Ectodermal cell (in vitro differentiated cells): Measurements from ENCODE around the gene COL25A1.

Source experiments
- H3K27ac ChIP-seq: 2 replicates; pipeline ENCODE4 v1.7.0; 2013; ENCODE audit warnings: mild to moderate bottlenecking, low read depth, low read length; ENCODE audit not compliant: insufficient read depth, poor library complexity, severe bottlenecking
- H3K27me3 ChIP-seq: 2 replicates; pipeline ENCODE4 v1.7.0; 2013; ENCODE audit warnings: mild to moderate bottlenecking, low read length; ENCODE audit not compliant: insufficient read depth, control insufficient read depth, poor library complexity, severe bottlenecking
- H3K36me3 ChIP-seq: one replicate; pipeline ENCODE4 v1.7.0; 2013; ENCODE audit warnings: low read length; ENCODE audit not compliant: control insufficient read depth, insufficient read depth
- H3K4me1 ChIP-seq: one replicate; pipeline ENCODE4 v1.7.0; 2013; ENCODE audit warnings: low read length; ENCODE audit not compliant: control insufficient read depth, insufficient read depth
- H3K4me3 ChIP-seq: 2 replicates; pipeline ENCODE4 v1.7.0; 2013; ENCODE audit warnings: low read depth, low read length, control low read depth; ENCODE audit not compliant: insufficient read depth
- H3K9me3 ChIP-seq: 2 replicates; pipeline ENCODE4 v1.7.0; 2013; ENCODE audit warnings: mild to moderate bottlenecking, low read length, moderate library complexity; ENCODE audit not compliant: control insufficient read depth
- WGBS, 2 experiments: methylation state at CpG; one replicate each; pipeline ENCODE4 v1.1.7; 2013; ENCODE audit warnings: missing lambda C conversion rate in 2 of 2; 5-methylcytosine and 5-hydroxymethylcytosine counted together

COL25A1 gene

GRCh38 chr4:108954880-108955279 is 347.6 kb downstream of the COL25A1 start:
- Histone ChIP-seq H3K4me1 (no peaks in the 10 kb centered on the region), H3K4me3 (no peak overlapping the region), H3K27me3 (no peaks in the 10 kb centered on the region), H3K36me3 (no peaks in the 10 kb centered on the region), H3K9me3 (no peaks in the 10 kb centered on the region), H3K27ac (no peak overlapping the region)
- 88 to 100% methylated on average over 1 to 2 of the region's 3 CpGs for WGBS, 2 experiments

GRCh38 chr4:108953941-108954340 is 348.5 kb downstream of the COL25A1 start:
- no peaks in the 10 kb centered on the region for H3K36me3 ChIP-seq
- 88 to 98% methylated on average over 2 of the region's 4 CpGs for WGBS, 2 experiments
- no peak overlapping the region for H3K4me3 ChIP-seq
- no peaks in the 10 kb centered on the region for H3K27me3 ChIP-seq
- no peaks in the 10 kb centered on the region for H3K4me1 ChIP-seq
- H3K27ac ChIP-seq: no peak overlapping the region
- H3K9me3 ChIP-seq: no peaks in the 10 kb centered on the region

GRCh38 chr4:108950158-108950915 is 352.1 kb downstream of the COL25A1 start:
- Histone ChIP-seq H3K4me3 (no peak overlapping the region), H3K27me3 (no peaks in the 10 kb centered on the region), H3K36me3 (no peaks in the 10 kb centered on the region), H3K4me1 (no peaks in the 10 kb centered on the region), H3K27ac (no peak overlapping the region), H3K9me3 (no peaks in the 10 kb centered on the region)
- WGBS, 2 experiments: 92 to 94% methylated on average over 6 of the region's 6 CpGs

GRCh38 chr4:108947526-108947925 is 354.9 kb downstream of the COL25A1 start:
- Histone ChIP-seq H3K9me3 (no peaks in the 10 kb centered on the region), H3K36me3 (no peaks in the 10 kb centered on the region), H3K27ac (no peak overlapping the region), H3K4me3 (no peak overlapping the region), H3K4me1 (no peaks in the 10 kb centered on the region), H3K27me3 (no peaks in the 10 kb centered on the region)

GRCh38 chr4:108946237-108946636 is 356.2 kb downstream of the COL25A1 start:
- no peaks in the 10 kb centered on the region for H3K36me3 ChIP-seq
- H3K4me1 ChIP-seq: no peaks in the 10 kb centered on the region
- H3K9me3 ChIP-seq: no peaks in the 10 kb centered on the region
- H3K27ac ChIP-seq: no peak overlapping the region
- no peaks in the 10 kb centered on the region for H3K27me3 ChIP-seq
- 100% methylated on average over 1 to 2 of the region's 2 CpGs for WGBS, 2 experiments
- H3K4me3 ChIP-seq: no peak overlapping the region

- H3K27ac ChIP-seq: no peak overlapping the region
- WGBS, 2 experiments: 96 to 97% methylated on average over 3 to 4 of the region's 4 CpGs
- no peaks in the 10 kb centered on the region for H3K4me1 ChIP-seq
- H3K27me3 ChIP-seq: no peaks in the 10 kb centered on the region
- H3K36me3 ChIP-seq: no peaks in the 10 kb centered on the region
- H3K9me3 ChIP-seq: no peaks in the 10 kb centered on the region
- no peak overlapping the region for H3K4me3 ChIP-seq
Observed at GRCh38 chr4:108943976-108944591, 358.4 kb downstream of the COL25A1 start.

GRCh38 chr4:108943371-108943770 is 359.1 kb downstream of the COL25A1 start:
- Histone ChIP-seq H3K4me3 (no peak overlapping the region), H3K36me3 (no peaks in the 10 kb centered on the region), H3K9me3 (no peaks in the 10 kb centered on the region), H3K27ac (no peak overlapping the region), H3K4me1 (no peaks in the 10 kb centered on the region), H3K27me3 (no peaks in the 10 kb centered on the region)
- 67 to 88% methylated on average over 1 to 3 of the region's 3 CpGs for WGBS, 2 experiments

- 89 to 94% methylated on average over 7 of the region's 7 CpGs for WGBS, 2 experiments
- H3K36me3 ChIP-seq: no peaks in the 10 kb centered on the region
- H3K4me3 ChIP-seq: no peak overlapping the region
- H3K27me3 ChIP-seq: no peaks in the 10 kb centered on the region
- H3K27ac ChIP-seq: no peak overlapping the region
- no peaks in the 10 kb centered on the region for H3K9me3 ChIP-seq
- no peaks in the 10 kb centered on the region for H3K4me1 ChIP-seq
Observed at GRCh38 chr4:108941904-108942430, 360.5 kb downstream of the COL25A1 start.

- H3K36me3 ChIP-seq: no peaks in the 10 kb centered on the region
- 100% methylated on average over 1 of the region's 1 CpG; no CpG with 5 or more reads in 1 of the 2 experiments for WGBS, 2 experiments
- H3K27ac ChIP-seq: no peak overlapping the region
- H3K4me1 ChIP-seq: no peaks in the 10 kb centered on the region
- H3K27me3 ChIP-seq: no peaks in the 10 kb centered on the region
- no peaks in the 10 kb centered on the region for H3K9me3 ChIP-seq
- H3K4me3 ChIP-seq: no peak overlapping the region
Observed at GRCh38 chr4:108940634-108941033, 361.8 kb downstream of the COL25A1 start.

GRCh38 chr4:108940149-108940548 is 362.3 kb downstream of the COL25A1 start:
- H3K4me3 ChIP-seq: no peak overlapping the region
- H3K27me3 ChIP-seq: no peaks in the 10 kb centered on the region
- no peaks in the 10 kb centered on the region for H3K4me1 ChIP-seq
- no peak overlapping the region for H3K27ac ChIP-seq
- H3K9me3 ChIP-seq: no peaks in the 10 kb centered on the region
- 91% methylated on average over 5 of the region's 5 CpGs for WGBS, 2 experiments
- H3K36me3 ChIP-seq: no peaks in the 10 kb centered on the region
